NCI-H2227 treated with DMSO at 0.1 percent for 48 hours (cell line): Measurements from ENCODE around the gene SH2D1A.
"Not testable (repeated sequence)": the region's sequence is repeated elsewhere in the genome, so short reads cannot be mapped to it uniquely, and the experiment has no call there.

Experiments used
- DNase-seq: peaks from one replicate; lab custom pipeline; 2025; lab: John Stamatoyannopoulos, UW

The SH2D1A gene

DNA sequence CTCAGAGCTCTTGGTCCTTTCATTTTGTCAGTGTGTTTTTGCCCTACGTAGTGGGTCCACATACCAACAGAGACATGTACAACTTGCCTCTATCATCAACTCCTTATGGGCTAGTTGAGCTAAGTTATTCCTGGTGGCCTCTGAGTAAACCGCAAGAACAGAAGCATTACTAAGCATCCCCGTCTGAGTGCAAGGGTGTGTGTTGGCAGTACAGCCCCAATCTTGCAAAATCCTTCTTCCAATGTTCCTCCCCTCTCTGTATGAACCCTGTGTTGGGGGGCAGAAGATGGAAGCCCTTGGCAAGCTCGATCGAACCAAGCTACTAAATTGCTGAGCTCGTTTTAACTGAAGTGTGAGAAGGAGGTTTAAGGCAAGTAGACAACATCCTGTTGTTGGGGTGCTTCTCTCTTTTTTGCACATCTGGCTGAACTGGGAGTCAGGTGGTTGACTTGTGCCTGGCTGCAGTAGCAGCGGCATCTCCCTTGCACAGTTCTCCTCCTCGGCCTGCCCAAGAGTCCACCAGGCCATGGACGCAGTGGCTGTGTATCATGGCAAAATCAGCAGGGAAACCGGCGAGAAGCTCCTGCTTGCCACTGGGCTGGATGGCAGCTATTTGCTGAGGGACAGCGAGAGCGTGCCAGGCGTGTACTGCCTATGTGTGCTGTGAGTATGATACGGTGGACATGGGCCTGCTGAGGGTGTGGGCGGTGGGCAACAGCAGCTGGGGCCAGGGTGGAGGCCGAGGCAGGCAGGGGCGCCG, at the start of gene SH2D1A:
Gene SH2D1A, plus strand, starts transcription at position 447 of the 760 bp plus-strand sequence. Its CDS starts 80 bp downstream, at position 527.
- DNase-seq, result no peak

DNA sequence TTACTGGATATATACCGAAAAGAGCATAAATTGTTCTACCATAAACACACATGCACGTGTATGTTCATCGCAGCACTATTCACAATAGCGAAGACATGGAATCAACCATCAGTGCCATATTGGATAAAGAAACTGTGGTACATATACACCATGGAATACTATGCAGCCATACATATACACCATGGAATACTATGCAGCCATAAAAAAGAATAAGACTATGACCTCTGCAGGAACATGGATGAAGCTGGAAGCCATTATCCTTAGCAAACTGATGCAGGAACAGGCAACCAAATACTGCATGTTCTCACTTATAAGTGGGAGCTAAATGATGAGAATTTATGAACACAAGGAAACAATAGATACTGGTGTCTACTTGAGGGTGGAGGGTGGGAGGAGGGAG, 47.0 kb upstream of the SH2D1A start:
- DNase-seq, result not testable (repeated sequence)

DNA sequence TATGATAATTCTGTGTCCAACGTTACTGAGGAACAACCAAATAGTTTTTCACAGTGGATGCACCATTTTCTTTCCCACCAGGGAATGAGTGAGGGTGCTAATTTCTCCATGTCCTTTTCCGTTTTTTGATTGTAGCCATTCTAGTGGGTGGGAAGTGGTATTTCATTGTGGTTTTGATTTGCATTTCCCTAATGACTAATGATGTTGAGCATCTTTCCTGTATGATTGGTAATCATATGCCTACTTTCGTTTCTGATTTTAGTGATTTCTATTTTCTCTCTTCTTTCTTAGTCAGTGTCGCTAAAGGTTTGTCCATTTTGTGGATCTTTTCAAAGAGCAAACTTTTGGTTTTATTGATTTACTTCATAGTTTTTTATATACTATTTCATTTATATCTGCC, 46.0 kb upstream of the SH2D1A start:
- no peak for DNase-seq

DNA sequence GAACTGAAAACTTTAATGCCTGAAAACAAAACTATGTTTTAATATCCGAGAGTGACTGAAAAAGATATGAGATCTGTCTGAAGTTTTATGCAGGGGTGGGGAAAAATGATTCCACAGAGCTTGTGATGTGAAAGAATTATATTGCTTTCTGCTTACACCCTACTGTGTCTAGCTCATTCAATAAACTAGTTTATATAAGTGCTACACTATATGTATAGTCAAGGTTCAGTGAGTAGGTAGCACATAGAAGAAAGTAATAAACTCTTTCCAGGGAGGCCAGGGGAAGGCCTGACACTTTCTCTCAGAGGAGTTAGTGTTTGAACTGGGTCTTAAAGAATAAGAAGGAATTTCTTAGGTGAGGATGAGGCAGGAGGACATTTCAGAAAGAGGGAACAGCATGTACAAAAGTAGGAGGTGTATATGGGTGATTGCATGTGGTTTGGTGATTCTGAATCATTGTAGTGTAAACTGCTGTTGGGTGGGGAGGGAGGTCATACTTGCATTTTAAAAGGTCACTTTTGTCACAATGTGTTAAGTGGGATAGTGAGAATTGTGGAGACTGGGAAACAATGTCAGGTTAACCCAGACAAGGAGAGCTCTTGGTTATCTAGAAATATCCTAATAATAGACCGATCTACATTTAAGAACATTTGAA, 39.0 kb upstream of the SH2D1A start:
- DNase-seq, result no peak

DNA sequence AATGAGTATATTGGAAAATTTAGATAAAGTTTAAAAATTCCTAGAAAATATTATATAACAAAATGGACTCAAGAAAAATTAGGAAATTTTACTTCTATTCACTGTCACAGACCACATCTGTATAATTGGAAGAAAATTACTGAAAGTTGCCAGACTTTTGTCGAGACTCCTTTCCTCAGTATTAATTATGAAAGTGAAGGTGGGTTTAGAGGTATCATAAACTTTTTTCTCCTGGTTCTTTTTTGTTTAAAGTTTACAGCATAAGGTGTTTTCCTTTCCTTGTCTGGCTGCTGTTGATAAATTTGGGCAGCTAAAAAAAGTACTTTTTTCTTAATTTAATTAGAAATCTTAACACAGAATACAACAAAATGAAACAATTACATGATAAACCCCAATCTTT, 20.6 kb upstream of the SH2D1A start:
- DNase-seq, result no peak

DNA sequence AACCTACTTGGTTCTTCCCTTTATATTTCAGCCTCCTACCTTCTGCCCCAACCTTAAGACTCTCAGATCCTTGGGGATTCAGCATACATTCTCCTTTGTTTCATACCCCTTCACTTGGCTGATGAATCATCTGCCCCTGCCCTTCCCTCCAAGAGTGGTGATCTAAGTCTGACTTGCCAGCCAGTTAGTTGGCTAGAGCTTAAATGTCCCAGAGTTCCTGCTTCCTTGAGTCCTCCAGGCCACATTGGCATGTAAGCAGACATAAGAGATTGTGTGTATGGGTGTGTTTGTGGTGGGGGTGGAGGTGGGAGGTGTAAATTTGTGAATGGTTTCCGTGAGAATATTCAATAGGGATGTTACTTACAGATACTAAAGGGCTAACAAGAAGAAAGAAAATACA, 17.6 kb upstream of the SH2D1A start:
- no peak for DNase-seq

DNA sequence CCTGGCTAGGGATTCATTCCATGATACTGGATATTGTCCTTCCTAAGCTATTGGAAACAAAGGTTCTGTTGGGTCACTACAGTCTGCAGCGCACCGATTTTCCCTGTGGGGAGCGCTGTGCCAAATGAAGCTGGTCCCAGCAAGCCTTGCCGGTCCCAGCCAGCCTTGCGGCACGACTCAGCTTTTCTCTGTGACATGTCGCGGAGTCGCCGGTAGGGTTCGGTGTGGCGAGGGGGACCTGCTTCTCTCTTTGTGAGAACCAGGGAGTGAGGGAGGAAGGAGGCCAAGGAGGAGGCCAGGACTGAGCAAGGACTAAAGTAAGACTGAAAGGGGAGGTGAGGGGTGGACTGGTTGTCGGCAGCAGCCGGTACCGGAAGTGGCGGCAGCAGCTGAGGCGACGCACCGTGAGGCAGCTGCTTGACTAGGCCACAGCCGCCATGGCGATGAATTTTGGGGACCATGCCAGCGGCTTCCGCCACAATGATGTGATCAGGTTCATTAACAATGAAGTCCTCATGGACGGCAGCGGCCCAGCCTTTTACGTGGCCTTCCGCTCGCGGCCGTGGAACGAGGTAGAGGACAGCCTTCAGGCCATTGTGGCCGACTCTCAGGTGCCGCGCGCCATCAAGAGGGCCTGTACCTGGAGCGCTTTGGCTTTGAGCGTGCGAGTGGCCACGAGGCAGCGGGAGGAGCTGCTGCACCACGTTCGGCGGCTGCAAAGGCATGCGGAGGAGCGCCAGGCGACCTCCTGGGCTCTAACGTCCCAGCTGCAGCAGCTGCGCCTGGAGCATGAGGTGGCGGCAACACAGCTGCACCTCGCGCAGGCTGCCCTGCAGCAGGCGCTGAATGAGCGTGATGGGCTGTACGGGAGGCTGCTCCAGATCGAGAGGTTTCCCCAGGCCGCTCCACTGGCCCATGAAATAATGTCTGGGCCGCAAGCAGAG, 13.6 kb upstream of the SH2D1A start, which contains the start of gene TEX13D:
Gene TEX13D, plus strand, starts transcription at position 180 of the 944 bp plus-strand sequence. Its CDS starts 258 bp downstream, at position 438.
- no peak for DNase-seq

DNA sequence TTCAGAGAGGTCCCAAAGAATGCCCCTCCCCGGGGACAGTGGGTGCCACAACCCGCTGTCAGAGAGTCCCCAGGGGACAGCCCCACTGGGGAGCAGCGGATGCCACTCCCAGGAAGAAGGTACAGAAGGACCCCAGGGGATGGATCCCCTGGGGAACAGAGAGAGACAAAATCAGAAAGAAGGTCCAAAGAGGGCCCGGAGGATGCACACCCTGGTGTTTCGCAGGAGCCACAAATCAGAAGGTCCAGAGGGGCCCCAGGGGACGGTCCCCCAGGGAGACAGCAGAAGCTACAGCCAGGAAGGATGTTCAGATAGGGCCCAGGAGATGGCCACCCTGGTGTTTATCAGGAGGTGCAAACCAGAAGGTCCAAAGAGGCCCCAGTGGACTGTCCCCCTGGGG, 12.5 kb upstream of the SH2D1A start:
- no peak for DNase-seq

DNA sequence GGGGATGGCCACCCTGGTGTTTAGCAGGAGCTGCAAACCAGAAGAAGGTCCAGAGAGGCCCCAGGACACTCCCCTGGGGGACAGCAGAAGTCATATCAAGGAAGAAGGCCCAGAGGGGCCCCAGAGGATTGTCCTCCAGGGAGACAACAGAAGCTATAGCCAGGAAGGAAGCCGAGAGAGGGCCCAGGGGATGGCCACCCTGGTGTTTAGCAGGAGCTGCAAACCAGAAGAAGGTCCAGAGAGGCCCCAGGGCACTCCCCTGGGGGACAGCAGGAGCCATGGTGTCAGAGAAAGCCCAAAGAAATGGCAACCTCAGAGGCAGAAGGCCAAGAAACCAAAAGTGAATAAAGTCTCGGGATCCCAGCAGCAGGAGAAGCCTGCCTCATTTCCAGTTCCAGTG, 11.8 kb upstream of the SH2D1A start:
- DNase-seq, result not testable (repeated sequence)

DNA sequence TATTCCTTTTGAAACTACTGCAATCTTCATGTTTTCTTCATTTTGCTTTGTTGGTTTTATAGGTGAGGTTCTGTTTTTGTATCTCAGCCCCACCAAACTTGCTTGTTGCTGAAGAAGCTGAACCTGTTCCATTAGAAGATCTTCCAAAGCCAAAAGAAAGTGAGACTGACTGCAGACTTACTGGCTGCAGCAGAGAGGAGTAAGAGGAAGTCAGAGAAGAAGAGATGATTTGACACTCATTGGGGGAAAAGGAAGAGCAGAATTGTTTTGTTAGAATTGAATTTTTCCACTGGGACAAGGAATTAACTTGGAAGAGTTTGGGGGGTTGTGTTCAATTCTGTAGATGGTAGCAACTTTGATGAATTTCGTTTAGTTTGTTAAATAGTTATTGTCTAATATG, 10.8 kb upstream of the SH2D1A start:
- DNase-seq, result no peak

DNA sequence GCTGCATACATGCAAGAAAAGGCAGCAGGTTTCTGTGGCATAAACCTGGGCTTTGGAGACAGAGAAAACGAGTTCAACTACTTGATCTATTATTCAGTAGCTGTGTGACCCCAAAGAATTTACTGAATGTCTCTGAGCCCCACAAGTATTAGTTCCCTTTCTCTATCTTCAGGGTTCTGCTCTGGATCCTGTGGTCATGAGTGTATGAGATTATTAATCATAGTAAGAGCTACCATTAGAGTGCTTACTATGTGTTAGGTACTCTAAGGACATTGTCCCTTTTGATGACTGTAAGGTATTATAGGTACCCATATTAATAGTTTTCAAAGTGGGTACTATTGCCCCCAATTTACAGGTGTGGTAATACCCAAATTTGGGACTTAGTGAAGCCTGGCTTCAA, 8.4 kb upstream of the SH2D1A start:
- DNase-seq, result no peak

DNA sequence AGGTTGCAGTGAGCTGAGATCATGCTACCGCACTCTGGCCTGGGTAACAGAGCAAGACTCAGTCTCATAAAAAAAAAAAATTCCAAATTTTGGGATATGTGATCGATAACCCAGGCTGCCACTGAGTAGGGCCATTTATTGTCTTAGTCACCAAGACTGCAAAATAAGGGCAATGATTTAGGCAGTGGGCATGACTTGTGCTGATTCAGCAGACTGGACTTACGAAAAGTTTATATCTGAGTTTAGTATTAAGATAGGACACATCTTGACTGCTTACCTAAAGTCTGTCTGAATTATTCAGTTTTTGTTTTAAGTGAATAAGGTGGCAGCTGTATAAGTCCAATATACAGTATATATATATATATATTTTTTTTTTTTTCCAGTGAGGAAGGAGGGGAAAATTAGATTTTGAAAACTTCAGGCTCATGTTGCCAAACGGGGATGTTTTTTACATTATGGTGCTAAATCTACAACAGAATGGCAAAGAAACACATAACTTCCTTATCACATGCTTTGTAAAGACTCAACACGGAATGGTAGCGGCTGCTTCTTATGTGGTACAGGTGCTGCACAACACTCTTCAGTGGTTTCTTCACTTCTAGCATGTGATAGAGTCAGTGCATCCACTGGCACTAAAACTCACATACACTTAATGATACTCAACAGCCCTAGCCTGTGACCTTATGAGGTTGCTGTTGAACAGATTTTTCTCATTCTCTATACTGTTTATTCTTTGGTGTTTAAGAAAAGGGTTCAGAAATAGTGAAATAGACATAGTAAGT, 7.4 kb upstream of the SH2D1A start:
- DNase-seq, result no peak

DNA sequence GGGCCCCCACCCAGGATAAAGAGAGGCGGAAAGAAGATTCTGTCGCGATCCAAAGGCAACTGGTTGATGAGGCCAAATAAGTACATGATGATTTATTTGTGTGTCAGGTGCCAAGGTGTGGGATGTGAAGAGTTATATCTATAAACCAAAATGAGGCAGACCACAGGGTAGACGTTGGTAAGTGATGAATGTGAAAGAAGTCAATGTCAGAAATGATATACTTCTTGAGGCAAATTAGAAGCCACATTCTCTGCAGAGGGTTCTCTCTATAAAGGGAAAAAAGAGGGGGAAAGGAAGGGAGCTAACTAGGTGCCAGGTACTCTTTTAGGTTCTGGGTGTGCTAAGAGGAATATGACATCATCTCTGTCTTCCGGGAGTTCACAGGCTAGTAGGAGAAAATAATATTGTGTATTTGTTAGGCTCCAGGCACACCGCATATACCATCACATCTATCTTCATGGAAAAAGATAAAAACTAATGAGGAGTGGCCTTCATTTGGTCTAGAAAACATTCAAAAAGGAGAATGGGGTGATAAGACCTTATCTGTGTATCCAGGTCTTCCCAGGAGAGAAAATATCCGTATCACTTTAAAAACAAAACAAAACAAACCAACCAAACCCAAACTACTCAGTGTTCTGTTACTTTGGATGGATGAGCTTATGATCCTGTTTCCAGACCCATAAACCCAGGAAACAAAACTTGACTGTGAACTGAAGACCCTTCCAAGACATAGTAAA, 4.8 kb upstream of the SH2D1A start:
- no peak for DNase-seq

DNA sequence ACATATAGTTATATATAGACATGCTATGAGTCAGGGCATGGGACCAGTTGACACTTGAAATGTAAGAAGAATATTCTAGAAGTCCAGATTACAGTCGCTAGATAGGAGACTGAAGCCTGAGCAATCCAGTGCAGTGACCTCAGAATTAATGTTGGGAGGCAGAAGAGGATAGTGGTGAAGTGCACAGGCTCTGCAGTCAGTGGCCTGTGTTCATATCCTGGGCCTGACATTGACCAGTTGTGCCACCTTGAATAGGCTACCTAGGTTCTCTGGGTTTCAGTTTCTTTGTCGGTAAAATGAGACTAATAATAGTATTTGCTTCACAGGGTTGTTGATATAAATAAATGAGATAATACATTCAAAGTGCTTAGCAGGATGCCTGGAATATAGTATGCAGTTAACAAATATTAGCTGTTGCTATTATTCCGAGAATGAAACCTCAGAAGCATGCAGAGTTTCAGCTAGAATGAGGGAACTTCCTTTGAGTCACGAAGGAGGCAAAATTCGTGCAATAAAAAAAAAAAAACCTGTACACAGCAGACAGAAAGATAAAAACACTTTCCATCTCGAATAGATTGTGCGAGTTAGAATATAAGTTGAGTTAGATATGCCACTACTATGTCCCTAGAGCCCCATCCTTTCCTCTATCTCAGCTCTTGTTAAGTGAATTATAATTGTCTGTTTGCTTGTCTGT, 4.0 kb upstream of the SH2D1A start:
- DNase-seq, result no peak

DNA sequence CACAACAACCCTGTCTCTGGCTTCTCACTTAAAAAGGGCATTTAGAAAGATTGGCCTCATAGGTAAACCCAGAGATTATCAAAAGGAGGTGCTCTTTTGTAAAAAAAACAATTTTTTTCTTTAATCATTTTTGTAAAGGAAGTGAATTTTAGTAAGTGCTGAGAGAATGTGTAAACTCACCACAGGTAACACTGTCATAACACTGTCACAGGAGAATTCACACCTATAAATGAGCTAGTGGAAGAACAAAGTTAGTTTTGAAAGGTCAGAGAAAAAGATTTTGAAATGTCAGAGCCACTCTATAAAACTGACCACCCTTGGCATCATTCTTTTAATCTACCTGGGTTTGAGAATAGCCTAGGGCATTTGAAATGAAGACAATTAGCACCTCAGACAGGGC, 3.3 kb upstream of the SH2D1A start:
- DNase-seq, result no peak

DNA sequence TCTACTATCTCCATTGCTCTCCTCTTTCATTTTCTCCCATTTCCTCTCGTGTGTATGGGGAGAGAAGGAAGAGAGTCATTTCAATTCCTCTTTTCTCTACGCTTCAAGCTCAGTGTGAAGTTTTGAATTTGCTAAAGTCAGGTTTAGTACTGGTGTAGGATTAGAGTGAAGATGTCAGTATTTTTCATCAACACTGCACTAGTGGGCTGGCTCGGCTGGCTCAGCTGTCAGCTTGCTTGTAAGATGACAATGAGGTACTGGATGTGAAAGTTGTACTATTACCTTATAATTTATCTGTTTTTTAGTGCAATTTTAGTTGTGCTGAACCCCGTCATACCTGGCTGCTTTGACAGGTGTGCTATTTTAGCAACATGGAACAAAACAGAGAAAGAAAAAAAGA, 2.1 kb upstream of the SH2D1A start:
- DNase-seq, result no peak

DNA sequence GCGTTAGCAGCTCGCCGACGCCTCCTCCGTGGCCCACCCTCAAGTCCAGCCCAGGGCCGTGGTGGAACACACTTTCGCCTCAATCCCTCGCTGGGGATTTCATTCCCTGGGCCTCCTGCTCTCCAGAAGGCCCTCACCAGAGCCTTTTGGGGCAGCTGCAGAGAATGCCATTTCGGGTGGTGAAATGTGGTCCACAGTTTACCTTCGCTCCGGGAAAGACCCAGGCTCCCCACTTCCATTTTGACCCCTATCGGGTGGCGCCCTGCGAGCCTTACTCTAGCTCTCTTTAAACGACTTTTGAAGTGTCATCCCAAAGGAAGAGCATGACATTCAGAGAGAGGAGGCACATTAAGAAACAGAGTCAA, 496 bp downstream of the SH2D1A start:
- DNase-seq, result no peak

DNA sequence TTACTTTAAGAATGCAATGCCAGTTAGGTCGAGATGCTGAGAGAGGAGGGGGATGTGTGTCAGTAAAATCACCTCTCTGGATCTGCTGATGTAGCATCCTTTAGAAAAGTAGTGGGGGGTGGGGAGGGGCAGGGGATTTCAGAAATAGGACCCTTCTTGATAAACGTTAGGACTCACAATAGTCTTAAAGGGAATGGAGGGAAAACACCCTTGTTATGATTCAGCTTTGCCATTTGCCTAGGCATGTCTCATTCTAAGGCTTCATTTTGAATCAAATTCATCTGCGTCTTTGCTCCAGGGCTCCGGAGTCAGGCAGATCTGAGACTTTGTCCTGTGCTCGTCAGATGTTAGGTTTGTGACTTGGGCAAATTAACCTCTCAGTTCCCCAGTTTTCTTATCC, 879 bp downstream of the SH2D1A start:
- DNase-seq, result no peak

DNA sequence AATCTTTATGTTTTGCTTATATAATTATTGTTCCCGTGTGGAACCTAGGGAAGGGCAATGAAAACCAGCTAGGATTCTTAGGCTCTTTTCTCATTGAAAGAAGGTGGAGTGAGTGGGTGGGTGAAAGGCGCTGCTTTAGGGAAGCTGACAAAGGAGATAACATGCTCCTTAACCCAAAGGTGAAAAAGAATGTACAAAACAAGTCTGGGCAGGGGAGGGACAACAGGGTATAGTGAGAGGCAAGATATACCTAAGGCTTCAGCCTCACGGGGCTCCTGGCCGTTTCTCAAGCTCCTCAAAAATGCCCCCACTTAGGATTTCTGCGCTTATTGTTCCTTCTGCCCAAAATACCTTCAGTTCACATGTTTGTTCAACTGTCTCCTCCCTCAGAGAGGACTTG, 1.8 kb downstream of the SH2D1A start:
- DNase-seq, result no peak

DNA sequence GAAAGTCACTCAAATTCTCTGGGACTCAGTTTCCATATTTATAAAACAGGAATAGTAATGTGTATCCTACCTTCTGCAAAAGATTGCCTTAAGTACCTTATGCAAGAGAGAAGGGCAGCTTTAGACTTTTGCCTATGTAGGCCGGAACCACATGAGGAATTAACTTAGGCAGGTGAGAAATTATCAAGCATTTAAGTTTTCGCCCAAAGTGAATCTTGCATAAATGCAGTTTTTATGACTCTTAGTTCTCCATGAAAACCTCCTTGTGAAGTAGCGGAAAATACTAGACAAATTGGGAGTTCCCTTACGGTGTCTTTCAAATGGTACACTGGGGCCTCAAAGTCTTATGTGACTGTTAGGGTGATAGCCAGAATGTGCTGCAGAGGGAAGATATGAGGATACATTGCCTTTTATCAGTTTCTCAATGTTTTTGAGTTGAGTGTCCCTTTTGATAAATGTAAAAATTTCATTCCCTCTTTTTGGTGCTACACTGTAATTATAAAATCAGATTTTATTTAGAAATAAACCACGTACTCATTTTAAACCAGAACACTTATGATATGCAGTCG, 2.6 kb downstream of the SH2D1A start:
- no peak for DNase-seq
